T1000 (cell line): ENCODE results near the gene WDR13.
A peak's percentile ranks its signal among the peaks of the same experiment; 100 is the strongest.
"Not testable (repeated sequence)": the region's sequence is repeated elsewhere in the genome, so short reads cannot be mapped to it uniquely, and the experiment has no call there.

ENCODE experiments used
- DNase-seq: peaks from one replicate; lab custom pipeline; 2025; ENCODE audit warnings: mixed read lengths; lab: John Stamatoyannopoulos, UW

The WDR13 gene

DNA sequence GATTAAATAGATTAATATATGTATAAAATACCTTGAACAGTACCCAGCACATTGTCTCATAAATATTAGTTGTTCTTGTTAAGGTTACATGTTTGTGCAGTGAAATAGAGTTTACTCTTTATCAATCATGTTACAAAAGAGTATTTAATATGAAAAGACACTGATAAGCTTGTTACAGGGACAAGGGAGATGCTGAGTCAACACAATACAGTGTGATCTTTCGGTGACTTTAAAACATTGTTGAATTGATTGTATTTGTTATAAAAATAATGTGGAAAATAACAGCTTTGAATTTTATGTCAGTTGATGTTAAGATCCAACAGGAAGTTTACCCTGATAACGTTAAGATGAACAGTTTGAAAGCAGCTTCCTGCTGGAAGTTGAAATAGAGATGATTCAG is 1.4 kb upstream of the WDR13 start:
- DNase-seq: no peak

DNA sequence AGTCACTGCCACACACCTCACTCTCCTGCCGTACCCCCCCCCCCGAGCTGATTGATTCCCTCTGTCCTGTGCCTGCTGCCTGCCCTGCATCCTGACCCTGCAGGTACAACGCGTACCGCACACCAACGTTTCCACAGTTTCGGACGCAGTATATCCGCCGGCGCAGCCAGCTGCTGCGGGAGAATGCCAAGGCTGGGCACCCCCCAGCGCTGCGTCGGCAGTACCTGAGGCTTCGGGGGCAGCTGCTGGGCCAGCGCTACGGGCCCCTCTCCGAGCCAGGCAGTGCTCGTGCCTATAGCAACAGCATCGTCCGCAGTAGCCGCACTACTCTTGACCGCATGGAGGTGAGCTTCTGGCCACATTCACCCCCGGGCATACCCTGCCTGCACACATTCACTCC is 1.3 kb downstream of the WDR13 start:
- DNase-seq: no peak

DNA sequence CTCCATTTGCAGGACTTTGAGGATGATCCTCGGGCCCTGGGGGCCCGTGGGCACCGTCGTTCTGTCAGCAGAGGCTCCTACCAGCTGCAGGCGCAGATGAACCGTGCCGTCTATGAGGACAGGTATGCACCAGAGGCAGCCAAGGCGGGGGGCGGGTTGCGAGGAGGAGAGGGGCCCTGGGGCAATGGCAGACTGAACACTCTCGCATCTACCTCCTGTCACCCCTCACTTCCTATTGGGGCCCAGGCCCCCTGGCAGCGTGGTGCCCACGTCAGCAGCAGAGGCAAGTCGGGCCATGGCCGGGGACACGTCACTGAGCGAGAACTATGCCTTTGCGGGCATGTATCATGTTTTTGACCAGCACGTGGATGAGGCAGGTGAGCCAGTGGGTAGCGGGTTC is 2.0 kb downstream of the WDR13 start:
- DNase-seq: no peak

DNA sequence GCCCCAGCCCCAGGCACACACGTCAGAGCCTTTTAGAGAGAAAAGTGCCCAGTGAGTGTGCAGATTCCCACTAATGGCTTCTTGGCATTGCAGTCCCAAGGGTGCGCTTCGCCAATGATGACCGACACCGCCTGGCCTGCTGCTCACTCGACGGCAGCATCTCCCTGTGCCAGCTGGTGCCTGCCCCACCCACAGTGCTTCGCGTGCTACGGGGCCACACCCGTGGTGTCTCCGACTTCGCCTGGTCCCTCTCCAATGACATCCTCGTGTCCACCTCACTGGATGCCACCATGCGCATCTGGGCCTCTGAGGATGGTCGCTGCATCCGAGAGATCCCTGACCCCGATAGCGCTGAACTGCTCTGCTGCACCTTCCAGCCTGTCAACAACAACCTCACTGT is 2.9 kb downstream of the WDR13 start:
- DNase-seq: no peak

DNA sequence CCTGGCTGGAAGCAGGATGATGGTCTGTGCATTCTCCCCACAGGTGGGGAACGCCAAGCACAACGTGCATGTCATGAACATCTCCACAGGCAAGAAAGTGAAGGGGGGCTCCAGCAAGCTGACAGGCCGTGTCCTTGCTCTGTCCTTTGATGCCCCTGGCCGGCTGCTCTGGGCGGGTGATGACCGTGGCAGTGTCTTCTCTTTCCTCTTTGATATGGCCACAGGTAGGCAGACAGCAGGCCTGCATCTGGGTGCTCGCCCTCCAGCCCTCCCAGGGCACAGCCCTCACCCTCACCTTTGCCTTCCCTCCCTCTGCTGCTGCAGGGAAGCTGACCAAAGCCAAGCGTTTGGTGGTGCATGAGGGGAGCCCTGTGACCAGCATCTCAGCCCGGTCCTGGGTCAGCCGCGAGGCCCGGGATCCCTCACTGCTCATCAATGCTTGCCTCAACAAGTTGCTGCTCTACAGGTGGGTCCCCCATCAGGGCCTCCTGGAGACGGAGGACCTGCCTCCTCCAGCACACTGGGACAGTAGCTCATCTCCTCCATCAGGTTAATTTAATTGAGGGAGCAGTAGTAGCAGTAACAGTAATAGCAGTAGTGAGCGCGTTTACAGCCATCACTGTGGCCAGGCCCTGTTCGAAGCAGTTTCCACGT is 4.6 kb downstream of the WDR13 start:
- DNase-seq: no peak

DNA sequence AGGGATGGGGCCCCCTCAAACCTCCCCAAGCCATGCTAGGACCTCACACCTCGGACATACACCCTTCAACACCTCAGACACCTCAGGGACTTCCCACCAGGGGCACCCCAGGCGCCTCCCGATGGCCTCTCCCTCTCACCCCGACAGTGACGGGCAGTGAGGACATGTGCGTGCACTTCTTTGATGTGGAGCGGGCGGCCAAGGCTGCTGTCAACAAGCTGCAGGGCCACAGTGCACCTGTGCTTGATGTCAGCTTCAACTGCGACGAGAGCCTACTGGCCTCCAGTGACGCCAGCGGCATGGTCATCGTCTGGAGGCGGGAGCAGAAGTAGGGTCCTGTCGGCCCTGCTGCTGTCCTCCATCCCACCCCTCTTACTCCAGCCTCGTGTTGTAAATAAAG is 7.4 kb downstream of the WDR13 start:
- DNase-seq: no peak

DNA sequence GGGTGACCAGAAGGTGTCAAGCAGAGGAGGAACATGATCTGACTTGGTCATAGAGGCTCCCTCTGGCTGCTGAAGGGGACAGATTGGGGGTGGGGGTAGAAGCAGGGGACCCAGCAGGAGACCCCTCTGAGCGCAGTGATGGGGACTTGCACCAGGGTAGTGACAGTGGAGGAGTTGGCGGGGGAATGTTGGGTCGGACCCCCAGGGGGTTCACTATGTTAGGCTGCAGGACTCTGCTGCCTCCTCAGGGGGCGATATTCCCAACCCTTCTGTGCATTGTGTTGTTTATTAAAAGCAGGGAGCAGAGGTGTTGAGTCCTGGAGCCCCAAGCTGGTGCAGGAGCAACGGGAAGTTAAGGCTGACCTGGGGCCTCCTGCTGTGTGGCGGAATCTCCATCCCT is 8.8 kb downstream of the WDR13 start:
- DNase-seq: no peak

DNA sequence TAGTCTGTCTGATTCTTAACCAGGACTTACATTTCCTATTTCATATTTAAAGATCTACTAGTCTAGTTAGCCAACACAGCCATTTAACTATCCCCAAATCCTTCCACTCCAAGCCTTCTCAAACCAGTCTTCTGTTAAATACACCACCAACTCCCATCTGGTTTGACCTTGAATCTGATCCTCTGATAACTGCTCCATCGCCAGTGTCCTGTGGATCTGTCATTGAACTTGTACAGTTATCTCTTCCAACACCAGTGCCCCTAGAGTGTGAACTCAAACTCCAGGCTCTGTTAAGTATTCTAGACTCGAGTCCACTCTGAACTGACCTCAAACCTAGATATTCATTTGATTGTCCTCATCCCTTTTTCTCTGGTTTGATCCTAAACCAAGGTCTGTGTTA is 14.4 kb downstream of the WDR13 start:
- DNase-seq: no peak

DNA sequence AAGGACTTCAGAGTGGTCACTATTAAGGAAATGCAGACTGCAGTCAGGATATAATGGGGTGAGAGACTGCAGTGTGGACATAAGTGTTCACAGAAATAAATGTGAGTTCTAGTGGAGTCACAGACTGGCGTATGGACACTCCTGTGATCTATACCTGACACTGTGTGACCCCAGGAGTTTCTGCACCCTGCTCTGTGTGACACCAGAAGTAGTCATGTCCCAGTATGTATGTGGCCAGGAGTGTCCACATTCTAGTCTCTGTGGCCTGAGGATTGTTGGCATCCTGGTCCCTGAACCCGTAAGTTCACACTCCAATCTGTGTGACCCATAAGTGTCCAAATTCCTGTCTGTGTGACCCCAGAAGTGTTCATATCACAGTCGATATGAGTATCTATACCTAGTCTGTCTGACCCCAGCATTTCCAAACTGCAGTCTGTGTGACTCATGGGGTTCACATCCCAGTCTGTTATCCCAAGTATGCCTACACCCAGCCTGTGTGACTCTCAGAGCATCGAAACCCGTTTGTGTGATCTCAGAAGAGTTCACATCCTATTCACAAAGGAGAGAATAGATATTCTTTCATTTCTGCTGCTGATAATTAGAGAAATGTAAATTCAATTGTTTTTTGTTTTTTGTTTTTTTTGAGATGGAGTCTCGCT is 16.3 kb downstream of the WDR13 start:
- no peak for DNase-seq

DNA sequence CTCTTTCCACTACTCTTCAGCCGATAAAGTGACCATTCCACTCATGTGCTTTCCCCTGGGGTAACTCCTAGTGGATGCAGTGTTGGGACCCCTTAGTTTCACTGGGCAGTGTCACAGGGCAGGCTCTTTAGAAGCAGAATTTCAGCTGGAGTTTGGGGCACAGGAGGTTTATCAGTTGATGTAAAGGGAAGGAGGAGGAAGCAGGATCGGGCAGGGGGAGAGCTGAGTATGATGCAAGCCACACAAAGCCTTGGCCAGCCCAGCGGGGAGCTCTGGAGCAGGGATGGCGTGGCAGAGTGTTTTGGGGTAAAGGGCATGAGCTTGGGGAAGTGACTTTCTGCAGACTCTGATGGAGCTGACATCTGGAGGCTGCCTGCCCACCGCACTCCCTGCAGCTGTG is 19.3 kb downstream of the WDR13 start:
- DNase-seq: no peak

DNA sequence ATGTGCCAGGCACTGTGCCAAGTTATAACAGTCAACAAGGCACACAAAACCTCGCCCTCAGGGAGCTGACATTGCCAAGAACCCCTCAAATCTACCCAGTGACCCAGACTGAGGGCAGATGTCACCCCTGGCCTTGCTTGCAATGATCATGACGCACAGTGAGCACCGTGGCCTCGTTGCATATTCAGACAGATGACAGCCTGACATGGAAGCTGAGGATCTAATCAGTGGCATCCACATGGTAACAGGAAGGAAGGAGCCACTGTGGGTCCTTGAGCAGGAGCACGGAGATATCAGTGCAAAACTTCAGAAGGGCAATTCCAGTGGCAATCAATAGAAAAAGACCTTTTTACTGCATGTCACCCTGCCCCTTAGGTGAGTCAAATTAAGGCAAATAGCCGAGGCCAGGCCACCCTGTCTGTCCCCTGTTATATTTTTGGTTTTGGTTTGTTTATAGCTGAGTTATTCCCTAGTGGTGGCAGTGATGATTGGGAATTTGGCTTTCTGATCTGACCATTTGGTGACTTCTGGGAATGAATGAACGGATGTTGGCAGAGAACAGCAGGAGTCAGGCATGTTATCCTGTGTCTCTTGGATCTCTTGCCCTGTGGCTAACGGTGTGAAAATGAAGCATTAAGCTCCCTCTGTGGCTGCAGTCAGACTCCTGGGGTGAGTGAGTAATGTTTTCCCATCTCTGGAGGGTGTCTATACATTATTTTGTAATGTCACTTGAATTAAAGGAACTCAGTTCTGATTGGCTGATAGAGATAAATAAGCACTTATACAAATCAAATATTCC is 20.4 kb downstream of the WDR13 start:
- DNase-seq: no peak

DNA sequence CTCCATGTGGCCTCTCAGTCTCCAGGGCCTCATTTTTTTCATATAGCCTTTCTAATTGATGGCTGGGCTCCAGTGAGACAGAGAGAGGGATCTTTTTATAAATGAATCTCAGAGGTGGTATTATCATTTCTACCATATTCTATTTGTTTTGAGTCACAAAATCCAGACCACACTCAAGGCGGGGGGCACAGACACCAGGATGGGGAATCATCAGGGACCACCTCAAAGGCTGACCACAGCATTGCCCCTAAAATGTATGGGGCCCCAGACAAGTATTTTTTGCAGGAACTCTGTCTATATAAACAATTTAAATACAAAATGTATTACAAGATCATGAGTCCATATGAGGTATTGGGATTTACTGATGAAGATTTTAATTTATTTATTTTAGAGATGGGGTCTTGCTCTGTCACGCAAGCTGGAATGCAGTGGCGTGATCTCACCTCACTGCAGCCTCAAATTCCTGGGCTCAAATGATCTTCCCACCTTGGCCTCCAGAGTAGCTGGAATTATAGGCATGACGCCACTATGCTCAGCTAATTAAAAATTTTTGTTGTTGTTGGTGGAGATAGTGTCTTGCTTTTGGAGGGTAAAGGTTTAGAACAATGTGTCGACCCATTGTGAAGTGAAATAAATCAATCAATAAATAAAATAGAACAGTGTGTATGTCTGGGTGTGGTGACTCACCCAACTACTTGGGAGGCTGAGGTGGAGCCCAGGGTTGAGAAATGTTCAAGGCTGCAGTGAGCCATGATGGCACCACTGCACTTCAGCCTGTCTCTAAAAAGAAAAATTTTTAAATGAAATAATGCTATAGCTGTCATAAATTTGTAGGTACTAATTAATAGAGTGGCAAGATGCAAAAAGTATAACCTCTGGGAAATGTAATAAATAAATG is 29.4 kb downstream of the WDR13 start:
- no peak for DNase-seq

DNA sequence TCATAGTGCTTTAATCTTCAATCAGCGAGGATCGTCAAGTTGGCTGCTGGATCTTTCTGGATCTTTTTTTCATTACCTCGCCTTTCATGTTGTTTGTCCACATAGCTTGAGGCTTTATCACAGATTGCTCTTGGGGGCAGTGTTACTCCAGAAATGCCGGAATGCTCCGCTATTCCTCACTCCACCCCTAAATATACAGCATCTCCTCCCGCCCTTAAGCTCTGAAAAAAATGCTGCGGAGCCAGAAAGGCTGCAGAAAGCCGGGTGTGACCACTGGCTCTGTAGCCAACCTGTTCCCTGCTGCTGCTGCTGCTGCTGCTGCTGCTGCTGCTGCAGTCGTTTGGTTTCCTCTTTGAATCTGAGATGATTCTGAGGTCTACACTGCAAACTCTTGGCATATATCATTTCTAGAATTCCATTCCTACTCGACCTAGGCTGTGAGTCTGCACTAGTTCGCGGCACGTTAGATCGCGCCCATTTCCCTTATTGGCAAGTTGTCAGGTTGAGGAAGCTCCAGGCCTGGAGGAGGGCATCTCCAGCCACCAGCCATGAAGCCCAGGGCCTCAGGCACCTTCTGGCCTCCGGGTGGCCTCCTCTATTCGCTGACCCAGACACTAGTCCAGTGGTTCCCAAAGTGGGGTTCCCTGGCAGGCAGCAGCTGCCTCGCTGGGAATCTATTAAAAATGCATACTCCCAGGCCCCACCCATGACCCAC is 34.2 kb downstream of the WDR13 start:
- DNase-seq: peak; percentile 69

DNA sequence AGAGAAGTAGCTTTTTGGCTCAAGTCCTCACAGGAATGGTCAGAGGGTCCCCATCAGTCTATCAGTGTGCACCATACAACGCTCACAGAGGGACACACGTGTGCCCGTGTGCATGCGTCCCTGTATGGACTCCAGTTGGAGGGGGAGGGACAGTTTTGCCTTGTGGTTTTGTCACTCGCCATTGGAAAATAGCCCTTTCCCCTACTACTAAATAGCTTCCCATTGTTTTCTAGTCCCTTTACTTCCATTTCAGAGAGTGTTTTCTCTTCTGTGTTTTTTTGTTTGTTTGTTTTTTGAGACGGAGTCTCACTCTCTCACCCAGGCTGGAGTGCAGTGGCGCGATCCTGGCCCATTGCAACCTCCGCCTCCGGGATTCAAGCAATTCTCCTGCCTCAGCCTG is 34.9 kb downstream of the WDR13 start:
- DNase-seq: no peak

DNA sequence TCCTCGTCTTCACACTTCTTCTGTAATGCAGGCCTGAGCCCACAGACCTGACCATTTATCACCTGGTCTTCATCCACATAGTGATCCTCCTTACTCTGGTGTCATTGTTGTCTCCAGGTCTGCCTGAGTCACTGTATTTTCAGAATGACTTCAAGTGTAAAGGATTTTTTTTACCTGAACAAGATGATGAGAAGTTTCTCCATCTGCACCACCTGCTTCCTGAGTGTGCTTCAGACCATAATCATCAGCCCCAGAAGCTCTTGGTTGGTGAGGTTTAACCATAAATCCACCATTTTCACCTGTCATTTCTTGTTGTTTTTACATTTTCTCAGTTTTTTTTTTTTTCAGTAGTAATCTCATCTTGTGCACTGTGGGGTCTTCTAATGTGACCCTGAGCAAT is 39.0 kb downstream of the WDR13 start:
- DNase-seq: no peak

DNA sequence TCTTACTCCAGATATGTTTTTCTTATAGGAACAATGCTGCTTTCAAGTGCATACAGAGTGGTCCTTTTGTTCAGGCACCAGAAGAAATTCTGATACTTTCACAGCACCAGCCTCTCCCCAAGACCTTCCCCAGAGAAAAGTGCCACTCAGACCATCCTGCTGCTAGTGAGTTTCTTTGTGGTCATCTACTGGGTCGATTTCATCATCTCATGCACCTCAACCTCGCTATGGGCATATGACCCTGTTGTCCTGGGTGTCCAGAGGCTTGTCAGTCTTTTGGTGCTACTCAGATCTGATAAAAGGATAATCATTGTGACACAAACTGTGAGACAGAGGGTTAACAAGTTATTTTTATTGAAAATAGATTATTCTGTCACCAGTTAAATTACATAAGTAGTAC is 39.5 kb downstream of the WDR13 start:
- no peak for DNase-seq

DNA sequence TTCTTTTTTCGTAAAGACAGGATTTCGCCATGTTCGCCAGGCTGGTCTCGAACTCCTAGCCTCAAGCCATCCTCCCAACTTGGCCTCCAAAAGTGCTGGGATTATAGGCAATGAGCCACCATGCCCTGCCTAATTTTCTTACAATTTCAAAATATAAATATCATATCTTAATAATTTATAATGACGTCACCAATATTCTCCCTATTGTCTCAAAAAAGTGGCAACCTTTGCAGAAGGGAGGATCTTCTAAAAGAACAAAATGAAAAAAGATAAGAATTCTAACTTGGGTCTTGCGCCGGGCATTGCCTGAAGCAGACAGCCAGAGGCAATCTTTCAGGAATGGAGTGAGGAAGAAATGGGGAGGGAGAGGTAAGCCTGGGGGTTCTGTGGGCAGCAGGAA is 48.4 kb downstream of the WDR13 start:
- no peak for DNase-seq

DNA sequence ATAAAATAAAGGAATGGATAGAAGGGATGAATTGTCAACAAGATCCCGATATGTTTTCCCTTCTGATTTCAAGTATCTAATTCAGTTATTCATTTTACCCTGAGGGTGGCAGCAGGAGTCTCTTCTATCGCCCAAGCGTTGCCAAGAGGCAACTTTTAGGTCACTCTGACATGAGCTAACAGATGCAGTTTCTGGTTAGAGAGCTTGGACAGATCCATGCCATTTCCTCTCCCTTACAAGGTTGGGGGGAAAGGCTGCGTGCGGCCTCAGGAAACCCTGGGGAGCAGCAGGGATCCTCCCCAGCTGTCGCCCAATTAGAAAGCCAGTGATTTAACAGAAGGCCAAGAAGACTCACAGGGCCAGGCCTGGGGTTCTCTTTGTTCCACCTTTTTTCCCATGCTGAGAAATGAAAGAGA is 51.1 kb downstream of the WDR13 start:
- DNase-seq: no peak

DNA sequence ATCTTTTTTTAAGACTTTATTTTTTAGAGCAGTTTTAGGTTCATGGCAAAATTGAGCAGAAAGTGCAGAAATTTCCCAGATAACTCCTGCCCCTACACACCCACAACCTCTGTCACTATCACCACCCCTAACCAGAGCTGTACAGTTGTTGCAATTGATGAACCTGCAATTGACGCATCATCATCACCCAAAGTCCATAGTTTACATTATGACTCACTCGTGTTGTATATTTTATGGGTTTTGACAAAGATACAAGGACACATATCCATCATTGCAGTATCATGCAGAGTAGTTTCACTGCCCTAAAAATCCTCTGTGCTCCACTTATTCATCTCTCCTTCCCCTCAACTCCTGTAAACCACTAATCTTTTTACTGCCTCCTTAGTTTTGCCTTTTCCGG is 51.8 kb downstream of the WDR13 start:
- DNase-seq: no peak

DNA sequence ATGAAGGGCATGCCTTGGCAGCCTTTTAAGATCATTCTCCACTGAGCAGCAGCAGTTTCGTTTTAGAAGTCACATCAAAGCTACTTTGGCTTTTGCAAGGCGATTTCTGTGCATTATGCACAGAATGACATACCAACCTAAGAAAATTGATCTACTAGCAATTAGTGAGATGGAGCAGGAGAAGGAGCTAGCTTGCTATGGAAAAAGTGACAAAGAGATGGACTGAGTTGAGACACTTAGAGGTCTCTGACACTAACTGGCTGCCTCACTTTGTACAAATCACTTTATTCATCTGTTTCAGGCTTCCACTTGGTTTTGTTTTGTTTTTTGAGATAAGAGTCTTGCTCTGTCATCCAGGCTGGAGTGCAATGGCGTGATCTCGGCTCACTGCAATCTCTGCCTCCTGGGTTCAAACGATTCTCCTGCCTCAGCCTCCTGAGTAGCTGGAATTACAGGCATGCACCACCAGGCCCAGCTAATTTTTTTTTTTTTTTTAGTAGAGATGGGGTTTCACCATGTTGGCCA is 54.8 kb downstream of the WDR13 start:
- DNase-seq: not testable (repeated sequence)

DNA sequence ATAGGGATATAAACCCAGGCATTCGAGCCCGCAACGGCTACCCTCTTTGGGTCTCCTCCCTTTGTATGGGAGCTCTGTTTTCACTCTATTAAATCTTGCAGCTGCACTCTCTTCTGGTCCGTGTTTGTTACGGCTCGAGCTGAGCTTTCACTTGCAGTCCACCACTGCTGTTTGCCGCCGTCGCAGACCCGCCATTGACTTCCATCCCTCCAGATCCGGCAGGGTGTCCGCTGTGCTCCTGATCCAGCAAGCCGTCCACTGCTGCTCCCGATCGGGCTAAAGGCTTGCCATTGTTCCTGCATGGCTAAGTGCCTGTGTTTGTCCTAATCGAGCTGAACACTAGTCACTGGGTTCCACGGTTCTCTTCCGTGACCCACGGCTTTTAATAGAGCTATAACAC is 57.5 kb downstream of the WDR13 start:
- DNase-seq: not testable (repeated sequence)
